AG09309 (cell line): ENCODE results near the gene NXPH4.
A peak's percentile ranks its signal among the peaks of the same experiment; 100 is the strongest.

Experiments
- DNase-seq: peaks from one replicate; pipeline ENCODE4 v3.0.0-alpha.2; 2010; ENCODE audit warnings: low read depth
- H3K4me3 ChIP-seq: 2 replicates; pipeline ENCODE4 v1.5.1; 2011; ENCODE audit warnings: mild to moderate bottlenecking, low read depth, low read length, moderate library complexity; ENCODE audit not compliant: control insufficient read depth
- CTCF ChIP-seq: IDR thresholded peaks from 2 replicates; pipeline ENCODE4 v1.5.1; 2011; ENCODE audit warnings: mild to moderate bottlenecking, low read depth, low read length, inconsistent platforms; ENCODE audit not compliant: insufficient read depth, control insufficient read depth; ENCODE audit errors: missing control alignments

NXPH4 gene

DNA sequence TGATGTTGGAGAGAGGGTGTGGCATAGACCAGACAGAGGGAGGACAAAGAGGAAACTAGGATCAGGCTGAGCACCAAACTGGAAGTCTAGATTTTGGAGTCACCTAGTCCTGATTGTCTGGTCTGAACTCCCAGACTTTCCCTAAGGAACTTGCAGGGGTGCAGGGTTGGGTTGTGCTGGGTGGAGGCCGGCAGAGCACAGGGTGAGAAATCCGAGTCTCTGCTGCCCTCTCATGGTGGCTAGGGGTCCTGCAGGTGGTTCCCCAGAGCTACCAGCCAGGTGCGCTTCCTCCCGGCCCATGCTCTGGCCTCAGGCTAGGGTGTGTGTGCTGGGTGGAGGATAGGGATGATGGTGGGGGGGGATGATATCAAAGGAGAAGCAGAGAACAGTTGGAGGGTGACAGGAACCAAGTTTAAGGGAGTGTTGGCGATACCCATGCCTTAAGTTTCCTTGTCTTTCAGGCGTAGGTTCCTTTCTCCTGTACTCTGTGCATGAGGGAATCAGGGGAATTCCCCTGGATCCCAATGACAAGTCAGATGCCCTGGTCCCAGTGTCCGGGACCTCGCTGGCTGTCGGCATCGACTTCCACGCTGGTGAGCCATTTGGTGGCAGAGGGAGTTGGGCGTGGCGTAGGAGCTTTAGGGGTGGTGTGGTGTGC is 33.5 kb upstream of the NXPH4 start:
- DNase-seq = no peak
- no peak overlapping the region for H3K4me3 ChIP-seq
- peak; percentile 84 for TF ChIP-seq CTCF

- no peak for DNase-seq
- TF ChIP-seq CTCF = no peak
- no peak overlapping the region for H3K4me3 ChIP-seq
Measured at GRCh38 chr12:57183939-57184725, 32.5 kb upstream of the NXPH4 start.

DNA sequence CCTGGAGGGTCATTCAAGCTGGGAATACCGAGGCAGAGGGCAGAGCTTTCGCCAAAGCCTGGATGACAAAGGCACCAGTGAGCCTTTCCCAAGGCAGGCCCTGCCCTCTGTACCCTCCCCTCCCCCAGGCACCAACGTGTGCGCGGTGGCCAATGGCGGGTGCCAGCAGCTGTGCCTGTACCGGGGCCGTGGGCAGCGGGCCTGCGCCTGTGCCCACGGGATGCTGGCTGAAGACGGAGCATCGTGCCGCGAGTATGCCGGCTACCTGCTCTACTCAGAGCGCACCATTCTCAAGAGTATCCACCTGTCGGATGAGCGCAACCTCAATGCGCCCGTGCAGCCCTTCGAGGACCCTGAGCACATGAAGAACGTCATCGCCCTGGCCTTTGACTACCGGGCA is 31.2 kb upstream of the NXPH4 start:
- H3K4me3 ChIP-seq = no peak overlapping the region
- no peak for DNase-seq
- TF ChIP-seq CTCF = no peak

- no peak for DNase-seq
- TF ChIP-seq CTCF = no peak
- no peak overlapping the region for H3K4me3 ChIP-seq
Measured at GRCh38 chr12:57185906-57186508, 30.6 kb upstream of the NXPH4 start.

DNA sequence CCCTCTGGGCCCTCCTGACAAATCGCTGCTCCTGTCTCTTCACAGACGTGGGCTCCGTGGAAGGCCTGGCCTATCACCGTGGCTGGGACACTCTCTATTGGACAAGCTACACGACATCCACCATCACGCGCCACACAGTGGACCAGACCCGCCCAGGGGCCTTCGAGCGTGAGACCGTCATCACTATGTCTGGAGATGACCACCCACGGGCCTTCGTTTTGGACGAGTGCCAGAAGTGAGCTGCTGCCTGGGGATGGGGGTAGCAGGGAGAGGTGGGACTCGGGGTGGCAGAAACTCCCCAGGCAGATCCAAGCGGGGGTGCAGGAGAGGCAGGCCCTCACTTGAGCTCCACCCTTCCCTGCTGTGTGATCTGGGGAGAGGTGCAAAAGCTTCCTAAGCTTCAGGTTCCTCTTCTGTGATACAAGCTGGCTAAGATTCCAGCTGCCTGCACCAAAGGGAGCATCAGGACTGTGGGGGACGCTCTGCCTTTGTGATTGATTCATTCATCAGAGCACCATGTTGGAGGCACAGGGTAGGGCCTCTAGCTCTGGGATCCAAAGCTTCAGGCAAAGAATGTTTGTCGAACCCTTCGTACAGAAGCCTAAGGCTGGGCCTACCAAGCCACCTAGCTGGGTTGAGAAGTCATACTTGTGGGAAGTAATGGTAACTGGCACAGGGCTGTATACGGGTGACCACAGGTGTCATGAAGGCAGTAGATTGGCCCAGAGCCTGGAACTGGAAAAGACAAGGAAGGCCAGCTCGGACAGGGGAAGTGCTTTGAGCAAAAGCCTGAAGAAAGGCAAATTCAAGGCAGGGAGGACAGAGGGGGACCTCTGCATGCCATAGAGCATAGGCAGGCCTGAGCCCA is 29.1 kb upstream of the NXPH4 start:
- H3K4me3 ChIP-seq = no peak overlapping the region
- TF ChIP-seq CTCF = no peak
- DNase-seq = no peak

DNA sequence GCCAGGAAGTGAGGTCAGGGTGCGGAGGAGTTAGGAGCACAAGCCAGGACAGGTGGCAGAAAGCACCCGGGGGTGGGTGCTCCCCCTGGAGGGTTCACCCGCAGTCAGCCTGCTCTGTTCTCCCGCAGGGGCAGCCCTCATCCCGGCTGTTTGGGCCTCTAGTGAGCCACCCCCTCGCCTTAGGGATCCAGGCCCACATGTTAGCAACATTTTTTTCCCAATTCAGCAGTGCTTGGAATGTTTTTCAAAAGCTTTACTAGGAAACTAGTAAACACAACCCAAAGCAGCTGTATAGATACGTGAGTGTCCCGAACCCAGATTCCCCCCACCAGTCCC is 28.5 kb upstream of the NXPH4 start:
- no peak overlapping the region for H3K4me3 ChIP-seq
- TF ChIP-seq CTCF = no peak
- DNase-seq = no peak
